Suppressor macrophage treated with lipopolysaccharide for 1 hour (primary cell): ENCODE measurements around the gene SDCCAG8.

Experiments used
- DNase-seq, 3 donors: peaks; one replicate each; pipeline ENCODE4 v3.0.0-alpha.2; 2020 to 2022

Gene SDCCAG8

GRCh38 chr1:243465081-243465480, 209.2 kb downstream of the SDCCAG8 start:
- DNase-seq, result no peak

GRCh38 chr1:243465738-243466137, 209.9 kb downstream of the SDCCAG8 start:
- no peak for DNase-seq

GRCh38 chr1:243469497-243469896, 213.7 kb downstream of the SDCCAG8 start:
- no peak for DNase-seq

- no peak for DNase-seq
Observed at GRCh38 chr1:243470502-243470901, 214.7 kb downstream of the SDCCAG8 start.

DNA sequence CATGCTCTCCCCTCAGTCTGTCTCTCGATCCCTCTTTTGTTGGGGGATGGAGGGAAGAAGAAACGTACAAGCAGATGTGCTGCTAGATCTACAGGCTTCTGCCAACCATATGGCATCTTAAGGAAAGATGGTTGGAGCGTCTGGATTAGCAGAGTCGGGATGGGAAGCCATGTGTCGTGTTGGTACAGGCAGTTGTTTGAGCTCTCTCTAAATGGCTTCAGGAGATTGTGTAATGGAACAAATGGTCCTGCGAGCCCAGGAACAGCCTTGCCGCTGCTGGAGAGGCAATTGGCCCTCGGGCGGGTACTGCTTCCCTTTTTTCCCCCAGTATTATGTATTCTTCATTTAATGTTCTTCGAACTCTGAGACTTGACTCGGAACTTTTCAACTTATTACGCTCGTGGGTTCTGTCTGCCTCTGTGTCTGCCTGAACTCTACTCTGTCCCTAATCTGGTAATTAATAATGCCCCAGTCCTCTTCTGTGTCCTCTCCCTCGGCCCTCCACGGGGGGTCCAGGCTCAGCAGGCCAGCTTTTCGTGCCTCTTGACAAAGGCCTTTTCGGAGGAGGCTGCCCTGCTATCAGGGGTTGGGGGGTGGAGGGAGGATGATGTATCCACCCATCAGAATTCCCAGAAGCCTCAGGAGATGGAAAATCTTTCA, 215.3 kb downstream of the SDCCAG8 start:
- DNase-seq, result peak; percentile 47 to 56 (median 55)

GRCh38 chr1:243471754-243472745, 216.2 kb downstream of the SDCCAG8 start:
- peak; percentile 50 to 71 (median 65) for DNase-seq

- DNase-seq, result peak in 2 of 3 donors; percentile 46 to 76
Observed at GRCh38 chr1:243473227-243474135, 217.6 kb downstream of the SDCCAG8 start.

- no peak for DNase-seq
Observed at GRCh38 chr1:243474136-243474881, 218.5 kb downstream of the SDCCAG8 start.

- DNase-seq, result no peak
Observed at GRCh38 chr1:243474906-243475305, 219.1 kb downstream of the SDCCAG8 start.

- peak in 1 of 3 donors; percentile 22 for DNase-seq
Observed at GRCh38 chr1:243475966-243476365, 220.1 kb downstream of the SDCCAG8 start.

- DNase-seq, result peak; percentile 94 to 96 (median 95)
Observed at GRCh38 chr1:243477731-243478290, 222.0 kb downstream of the SDCCAG8 start.

DNA sequence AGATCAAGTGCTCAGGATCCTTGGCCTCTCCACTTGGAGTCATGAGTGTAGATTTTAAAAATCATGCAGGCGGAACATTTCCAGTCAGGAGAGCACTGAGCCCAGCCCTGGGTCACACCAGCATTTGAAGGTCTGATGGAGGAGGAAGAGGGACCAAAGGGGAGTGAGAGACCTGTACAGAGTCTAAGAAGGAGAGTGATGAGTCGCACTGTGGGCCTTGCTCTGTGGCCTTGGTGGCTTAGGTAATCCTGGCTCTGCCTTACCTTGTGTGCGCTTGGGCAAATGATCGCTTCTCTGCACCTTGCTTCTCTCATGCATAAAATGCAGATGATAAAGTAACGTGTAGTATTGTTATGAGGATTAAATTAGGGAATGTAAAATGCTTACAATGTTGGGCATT, 225.3 kb downstream of the SDCCAG8 start:
- DNase-seq, result no peak

- no peak for DNase-seq
Observed at GRCh38 chr1:243482141-243483022, 226.5 kb downstream of the SDCCAG8 start.

GRCh38 chr1:243483071-243483771, 227.4 kb downstream of the SDCCAG8 start:
- DNase-seq, result no peak

- no peak for DNase-seq
Observed at GRCh38 chr1:243483952-243484351, 228.1 kb downstream of the SDCCAG8 start.

DNA sequence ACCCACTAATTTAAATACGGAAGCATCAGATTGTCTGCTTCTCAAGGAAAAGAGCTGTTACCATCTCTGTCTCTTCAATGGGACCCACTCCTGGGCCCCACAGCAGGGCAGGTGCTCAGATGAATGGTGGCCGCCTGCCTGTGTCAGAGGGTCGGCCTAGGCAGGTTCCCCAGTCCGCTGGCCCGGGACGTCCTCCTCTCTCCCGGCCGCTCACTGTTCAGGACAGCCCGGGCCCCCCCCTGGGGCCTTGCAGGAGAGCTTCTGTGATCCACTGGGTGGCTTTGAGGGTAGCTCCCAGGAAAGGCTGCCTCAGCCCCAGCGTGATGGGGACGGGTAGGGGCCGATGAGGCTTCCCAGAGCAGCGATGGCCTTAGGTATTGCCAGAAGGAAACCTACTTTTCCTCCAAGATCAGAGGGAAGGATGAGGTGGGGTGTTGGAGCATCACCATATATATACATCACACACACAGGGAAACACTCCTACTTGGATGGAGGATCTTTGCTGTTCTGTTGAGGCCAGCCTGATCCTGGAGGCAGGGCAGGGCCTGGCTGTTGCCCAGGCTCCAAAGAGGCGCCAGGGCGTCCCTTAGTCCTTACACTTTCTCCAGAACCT, 231.3 kb downstream of the SDCCAG8 start:
- DNase-seq, result no peak

DNA sequence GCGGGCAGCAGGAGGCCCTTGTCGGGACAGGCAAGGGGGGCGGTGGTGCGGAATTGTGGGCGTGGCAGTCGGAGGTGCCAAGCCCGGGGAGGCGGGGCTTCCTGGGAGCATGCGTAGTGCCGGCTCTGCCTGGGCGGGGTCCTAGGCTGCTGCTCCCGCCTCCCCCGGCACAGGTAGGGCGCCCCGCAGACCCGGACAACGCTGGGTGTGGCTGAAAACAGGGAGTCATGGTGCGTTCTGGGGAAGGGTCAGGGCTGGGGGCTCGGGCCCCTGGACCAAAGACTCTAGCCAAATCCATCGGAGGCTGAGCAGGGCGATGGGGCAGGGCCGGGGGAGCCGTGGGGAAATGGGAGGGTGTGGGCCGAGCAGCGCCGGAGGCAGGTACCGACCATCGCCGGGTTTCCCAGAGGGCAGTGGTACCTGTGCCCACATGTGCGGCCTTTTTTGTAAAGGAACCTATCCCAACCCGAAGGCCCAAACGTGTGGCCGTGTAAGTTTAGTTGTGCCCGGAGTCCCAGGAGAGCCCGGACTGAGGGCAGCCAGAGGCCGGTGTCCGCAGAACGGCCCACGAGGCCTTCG, 231.9 kb downstream of the SDCCAG8 start:
- DNase-seq, result no peak

GRCh38 chr1:243488459-243489157, 232.8 kb downstream of the SDCCAG8 start:
- no peak for DNase-seq

- no peak for DNase-seq
Observed at GRCh38 chr1:243489158-243489527, 233.3 kb downstream of the SDCCAG8 start.
